Measurements from ENCODE around the gene ARHGAP6.

Gene ARHGAP6

DNA sequence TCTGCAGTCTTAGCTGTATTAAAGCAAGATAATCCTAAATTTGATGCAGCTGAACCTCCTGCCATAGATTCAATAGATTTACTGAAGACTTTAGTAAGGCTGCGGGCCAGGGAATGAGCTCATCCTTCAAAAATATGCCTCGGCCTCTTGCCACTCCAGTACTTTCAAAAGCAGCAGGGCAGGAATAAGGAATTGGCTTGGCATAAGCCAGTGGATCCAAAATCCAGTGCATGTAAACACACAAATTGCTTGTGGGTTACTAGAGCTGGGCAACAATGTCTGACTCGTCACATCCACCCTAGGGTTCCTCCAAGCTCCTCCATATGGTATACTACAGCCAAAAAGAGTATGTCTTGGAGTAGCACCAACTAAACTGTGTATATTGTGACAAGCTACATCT, 207.6 kb downstream of the ARHGAP6 start:
- DNase-seq, result no peak

DNA sequence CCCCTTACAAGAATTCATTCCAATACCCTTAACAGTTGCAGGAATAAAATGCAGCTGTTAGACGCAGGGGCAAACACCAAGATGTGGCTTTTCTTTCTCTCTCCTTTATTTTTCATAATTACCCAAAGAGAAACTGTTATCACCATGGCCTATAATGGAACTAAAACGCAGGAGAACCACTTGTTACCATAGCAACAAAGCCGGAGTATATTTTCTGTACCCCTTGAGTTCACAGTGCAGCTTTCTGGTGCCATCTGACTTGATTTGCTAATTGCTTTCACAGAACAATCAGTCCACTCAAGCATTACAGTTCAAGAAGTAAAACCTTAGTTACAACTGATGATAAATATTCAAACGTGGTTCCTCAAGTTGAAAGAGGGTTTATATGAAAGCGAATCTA, 214.6 kb downstream of the ARHGAP6 start:
- DNase-seq, result no peak

GRCh38 chrX:11450354-11450753, 215.4 kb downstream of the ARHGAP6 start:
- no peak for DNase-seq

- no peak for DNase-seq
Measured at GRCh38 chrX:11449613-11450012, 216.1 kb downstream of the ARHGAP6 start.

GRCh38 chrX:11447418-11447817, 218.3 kb downstream of the ARHGAP6 start:
- no peak for DNase-seq

GRCh38 chrX:11446949-11447348, 218.8 kb downstream of the ARHGAP6 start:
- DNase-seq, result no peak

- no peak for DNase-seq
Measured at GRCh38 chrX:11446336-11446735, 219.4 kb downstream of the ARHGAP6 start.

GRCh38 chrX:11445540-11445939, 220.2 kb downstream of the ARHGAP6 start:
- DNase-seq, result no peak

DNA sequence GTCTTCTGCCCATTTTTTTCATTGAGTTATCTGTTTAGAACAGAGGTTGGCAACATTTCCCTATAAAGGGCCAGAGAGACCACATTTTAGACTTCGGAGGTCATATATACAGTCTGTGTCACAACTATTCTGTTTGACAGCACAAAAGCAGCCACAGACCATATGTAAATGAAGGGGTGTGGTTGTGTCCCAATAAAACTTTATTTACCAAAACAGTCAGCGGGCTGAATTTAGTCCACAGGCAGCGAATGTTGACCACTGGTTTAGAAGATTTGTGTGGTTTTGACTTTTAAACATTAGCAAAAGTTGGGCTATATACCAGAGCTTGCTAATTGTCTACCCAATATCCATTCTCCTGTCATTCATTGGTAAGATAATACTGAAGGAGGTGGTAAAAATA, 221.7 kb downstream of the ARHGAP6 start:
- DNase-seq, result no peak

GRCh38 chrX:11439846-11440245, 225.9 kb downstream of the ARHGAP6 start:
- DNase-seq, result no peak

DNA sequence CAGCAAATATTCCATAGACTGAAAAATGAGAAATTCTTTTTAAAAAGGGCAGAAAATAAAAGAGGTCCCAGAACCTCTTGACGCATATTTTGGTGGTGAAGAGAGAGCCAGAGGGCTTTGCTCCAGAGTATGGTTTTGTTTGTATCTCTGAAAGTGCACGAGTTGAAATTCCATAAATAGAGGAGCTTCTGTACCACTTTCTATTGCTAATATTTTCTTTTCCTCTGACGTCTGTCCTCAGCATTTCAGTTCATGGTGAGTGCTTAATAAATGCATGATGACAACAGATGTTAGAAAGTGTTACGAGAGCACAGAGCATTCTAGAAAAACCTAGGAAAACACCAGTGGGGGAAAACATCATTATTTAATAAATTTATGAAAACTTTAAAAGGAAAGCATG, 227.0 kb downstream of the ARHGAP6 start:
- no peak for DNase-seq

DNA sequence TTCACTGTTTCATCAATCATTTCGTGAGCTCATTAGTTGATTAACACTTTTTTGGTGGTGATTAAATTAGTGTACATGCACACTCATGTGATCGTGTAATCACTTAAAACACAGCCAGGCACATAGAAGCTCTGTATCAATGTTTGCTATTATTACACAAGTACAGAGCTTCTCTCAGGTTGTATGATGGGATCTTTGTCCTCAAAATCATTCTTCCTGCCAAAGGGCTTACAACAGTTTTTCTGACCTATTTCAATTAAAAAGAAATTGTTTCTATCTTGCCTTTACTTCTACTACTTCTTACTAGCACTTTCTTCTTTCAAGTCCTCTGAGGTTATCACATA, 227.4 kb downstream of the ARHGAP6 start:
- DNase-seq, result no peak

DNA sequence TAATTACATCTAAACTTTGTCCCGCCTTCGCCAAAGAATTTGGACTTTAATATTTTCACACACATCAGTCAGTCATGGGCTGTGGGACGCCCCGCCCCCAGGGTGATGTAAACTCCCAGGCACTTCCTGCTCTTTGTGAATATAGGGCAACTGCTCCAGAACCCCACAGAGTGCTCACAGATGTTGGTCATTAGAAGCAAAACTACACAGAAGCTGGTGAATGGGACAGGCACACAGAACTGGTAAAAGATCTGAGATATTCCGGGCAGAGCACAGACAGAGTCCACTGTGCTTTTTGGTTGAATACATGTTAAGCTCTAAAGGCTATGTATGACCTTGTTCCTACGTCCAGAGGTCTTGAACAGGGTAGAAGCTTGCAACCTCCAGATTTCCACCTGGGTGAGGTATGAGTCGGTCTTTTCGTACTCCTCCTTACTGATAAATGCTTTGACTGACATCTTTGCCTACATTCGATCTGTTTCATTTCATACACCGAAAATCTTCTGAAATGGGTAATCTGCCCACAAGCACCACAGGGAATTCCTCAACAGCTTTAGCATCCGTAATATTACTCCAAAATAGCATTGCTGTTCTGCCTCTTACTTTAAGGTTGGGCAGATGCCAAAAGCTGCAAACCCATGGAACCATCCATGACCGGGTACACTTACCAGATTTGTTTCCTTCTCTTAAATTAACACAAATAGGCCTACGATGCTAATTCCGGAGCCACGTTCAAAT, 227.9 kb downstream of the ARHGAP6 start:
- DNase-seq, result no peak

- no peak for DNase-seq
Measured at GRCh38 chrX:11435568-11435967, 230.2 kb downstream of the ARHGAP6 start.

DNA sequence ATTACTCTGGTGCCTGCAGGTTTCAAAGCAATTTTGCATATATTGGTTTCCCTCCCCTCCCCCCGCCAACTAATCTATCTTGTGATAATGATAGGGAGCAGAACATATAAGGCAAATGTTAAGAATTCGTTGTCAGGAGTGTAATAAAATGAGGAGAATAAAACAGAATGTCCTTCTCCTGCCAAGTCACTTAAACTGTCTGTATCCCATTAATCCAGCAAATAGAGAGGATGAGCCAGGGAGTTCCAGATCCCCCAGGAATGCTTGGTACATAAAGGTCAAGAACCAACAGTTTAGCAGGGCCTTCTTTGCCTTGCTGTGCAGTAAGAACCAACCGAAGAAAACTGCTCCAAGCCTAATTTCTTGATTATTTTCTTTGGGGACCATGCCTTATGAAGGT, 231.1 kb downstream of the ARHGAP6 start:
- no peak for DNase-seq

DNA sequence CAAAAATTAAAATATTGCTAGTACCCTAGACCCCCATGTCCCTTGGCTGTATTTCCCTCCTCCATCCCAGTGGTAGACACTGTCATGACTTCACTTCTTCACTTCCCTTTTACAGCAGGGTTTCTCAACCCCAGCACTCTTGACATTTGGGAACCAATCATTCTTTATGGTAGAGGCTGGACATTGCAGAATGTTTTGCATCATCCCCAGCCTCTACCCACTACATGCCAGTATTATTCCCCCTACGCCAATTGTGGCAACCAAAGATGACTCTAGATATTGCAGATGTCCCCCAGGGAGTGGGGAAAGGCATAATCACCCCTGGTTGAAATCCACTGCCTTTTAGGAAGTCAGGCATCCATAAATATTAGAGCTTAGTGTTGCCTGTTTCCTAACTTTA, 233.9 kb downstream of the ARHGAP6 start:
- DNase-seq, result no peak

- no peak for DNase-seq
Measured at GRCh38 chrX:11430271-11430670, 235.4 kb downstream of the ARHGAP6 start.

GRCh38 chrX:11429538-11430085, 236.1 kb downstream of the ARHGAP6 start:
- no peak for DNase-seq

DNA sequence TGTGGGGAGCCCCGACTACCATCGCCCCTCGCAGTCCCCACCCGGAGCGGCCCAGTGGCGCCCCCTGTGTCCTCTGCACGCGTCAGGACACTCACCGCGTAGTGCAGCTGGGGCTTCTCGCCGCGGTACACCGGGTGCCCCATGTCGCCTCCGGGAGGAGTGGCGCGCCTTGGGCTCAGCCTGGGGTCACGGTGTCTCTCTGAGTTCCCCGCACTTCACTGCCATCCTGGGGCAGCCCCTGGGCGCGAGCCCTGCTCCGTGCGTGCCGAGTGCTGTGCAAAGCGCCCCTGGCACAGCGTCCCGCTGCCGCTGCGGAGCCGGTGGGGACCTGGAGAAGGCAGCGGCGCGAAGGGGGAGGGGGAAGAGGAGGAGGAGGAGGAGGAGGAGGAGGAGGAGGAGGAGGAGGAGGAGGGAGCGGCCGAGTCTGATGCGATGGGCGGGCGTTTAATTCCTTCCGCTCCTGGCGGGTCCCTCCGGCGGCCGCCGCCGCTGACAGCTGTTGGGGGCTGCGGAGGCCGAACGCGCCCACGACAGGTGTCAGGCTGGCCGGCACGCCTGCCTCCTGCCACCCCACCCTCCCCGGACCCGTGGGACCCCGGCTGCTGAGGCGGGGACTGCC, 238.2 kb downstream of the ARHGAP6 start:
- DNase-seq, result no peak

- no peak for DNase-seq
Measured at GRCh38 chrX:11426712-11427452, 238.8 kb downstream of the ARHGAP6 start.

GRCh38 chrX:11424903-11425674, 240.6 kb downstream of the ARHGAP6 start:
- no peak for DNase-seq

- no peak for DNase-seq
Measured at GRCh38 chrX:11423949-11424348, 241.8 kb downstream of the ARHGAP6 start.

- peak in 1 of 2 experiments; percentile 2 for DNase-seq
Measured at GRCh38 chrX:11423362-11423818, 242.3 kb downstream of the ARHGAP6 start.
